Activated CD8-positive, alpha-beta memory T cell treated with anti-CD3 and anti-CD28 coated beads, Interleukin-2, amount 50 U/mL, for 24 hours (primary cell): ENCODE results near the gene TRMO.
"Not testable (repeated sequence)": the region's sequence is repeated elsewhere in the genome, so short reads cannot be mapped to it uniquely, and the experiment has no call there.

Experiments
- DNase-seq: peaks from one replicate; pipeline ENCODE4 v3.0.0-alpha.2; 2020; ENCODE audit errors: extremely low read depth

TRMO gene

DNA sequence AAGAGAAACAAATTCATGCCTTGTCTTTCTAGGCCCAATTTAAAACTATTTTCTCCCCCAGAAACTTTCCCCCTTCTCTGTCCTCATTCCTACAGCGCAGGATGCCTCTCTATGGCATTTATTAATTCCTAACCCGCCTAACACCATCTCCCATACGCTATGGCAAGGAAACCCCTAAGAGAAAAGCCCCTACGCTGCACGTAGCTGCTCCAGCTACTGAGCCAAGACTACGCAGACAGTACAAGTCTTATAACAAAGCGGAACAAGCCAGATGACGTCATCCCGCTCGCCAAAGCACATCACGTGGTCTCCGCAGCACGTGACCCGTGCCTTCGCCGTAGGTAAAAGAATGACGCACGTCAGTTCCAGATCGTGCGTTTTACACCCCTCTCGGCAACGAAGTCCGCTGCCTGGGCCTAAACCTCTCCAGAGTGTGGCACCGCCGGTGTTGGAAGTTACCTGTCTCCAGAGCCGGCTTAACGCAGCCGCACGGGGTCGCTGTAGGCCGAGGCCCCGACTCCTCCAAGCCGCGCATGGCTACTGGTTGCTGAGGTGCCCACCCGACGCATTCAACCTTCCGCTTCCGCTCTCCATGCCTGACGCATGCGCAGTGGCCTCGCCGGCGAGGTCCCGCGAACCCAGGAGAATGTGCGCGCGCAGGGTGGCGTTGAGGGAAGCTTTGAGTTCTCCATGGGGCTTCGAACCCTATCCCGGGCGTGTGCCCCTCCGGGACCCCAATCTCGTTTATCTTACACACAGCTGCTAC lies at the start of gene TRMO:
Gene TRMO (minus strand): TSS at position 542 of the 766 bp plus-strand sequence. CDS start 7 bp downstream, at position 535.
- DNase-seq: peak; percentile 96

GRCh38 chr9:97970165-97970564 lies 47.9 kb upstream of the TRMO start:
- DNase-seq: no peak

- DNase-seq: no peak
Observed at GRCh38 chr9:97969014-97969413, 46.7 kb upstream of the TRMO start.

DNA sequence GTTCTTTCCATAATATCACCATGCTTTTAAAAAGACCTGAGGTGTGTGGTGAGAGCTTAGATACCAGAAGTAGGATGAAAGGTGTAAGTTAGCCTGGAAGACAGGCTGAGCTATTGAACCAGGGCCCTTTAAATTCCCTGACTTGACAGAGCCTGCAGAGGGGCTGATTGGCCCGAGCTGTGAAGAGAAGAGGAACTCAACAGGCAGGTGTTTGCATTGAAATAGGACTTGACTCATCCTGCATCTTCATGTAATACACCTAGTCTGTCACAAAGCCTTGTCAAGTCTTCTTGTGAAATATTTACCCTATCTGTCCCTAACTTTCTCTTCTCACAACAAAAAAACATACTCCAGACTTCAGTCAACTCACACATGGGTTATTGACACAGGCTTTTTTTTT lies 44.2 kb upstream of the TRMO start:
- DNase-seq: no peak

DNA sequence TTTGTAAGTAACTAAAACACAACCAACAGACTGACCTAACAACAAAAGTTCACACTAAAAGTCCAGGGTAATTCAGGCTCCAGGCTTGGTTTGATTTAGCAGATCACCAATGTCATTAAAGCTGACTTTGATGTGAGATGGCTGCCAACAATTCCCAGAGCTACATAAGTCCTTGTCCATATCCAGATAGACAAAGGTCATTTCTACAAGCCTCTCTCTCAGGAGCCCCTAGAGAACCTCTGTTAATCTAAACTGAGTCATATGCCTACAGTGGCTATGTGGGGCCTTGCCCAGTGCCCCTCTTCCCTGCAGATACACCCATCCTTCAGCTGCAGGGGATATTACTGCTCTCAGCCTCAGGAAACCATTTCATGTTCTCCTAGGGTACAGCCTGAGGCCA lies 42.6 kb upstream of the TRMO start:
- no peak for DNase-seq

DNA sequence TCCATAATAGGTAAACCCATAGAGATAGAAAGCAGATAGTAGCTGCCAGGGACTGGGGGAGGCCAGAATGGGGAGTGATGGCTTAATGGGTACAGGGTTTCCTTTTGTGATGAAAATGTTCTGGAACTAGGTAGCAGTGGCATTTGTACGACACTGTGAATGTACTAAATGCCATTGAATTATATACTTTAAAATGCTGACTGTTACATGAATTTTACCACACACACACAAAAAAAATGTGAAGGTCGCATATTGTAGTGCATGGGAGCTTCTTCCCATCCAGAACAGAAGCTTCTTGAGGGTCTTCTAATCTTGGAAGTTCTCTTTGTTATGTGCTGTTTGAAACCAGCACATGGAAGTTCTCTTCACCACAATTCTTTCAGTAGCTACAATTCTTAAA lies 40.9 kb upstream of the TRMO start:
- DNase-seq: no peak

DNA sequence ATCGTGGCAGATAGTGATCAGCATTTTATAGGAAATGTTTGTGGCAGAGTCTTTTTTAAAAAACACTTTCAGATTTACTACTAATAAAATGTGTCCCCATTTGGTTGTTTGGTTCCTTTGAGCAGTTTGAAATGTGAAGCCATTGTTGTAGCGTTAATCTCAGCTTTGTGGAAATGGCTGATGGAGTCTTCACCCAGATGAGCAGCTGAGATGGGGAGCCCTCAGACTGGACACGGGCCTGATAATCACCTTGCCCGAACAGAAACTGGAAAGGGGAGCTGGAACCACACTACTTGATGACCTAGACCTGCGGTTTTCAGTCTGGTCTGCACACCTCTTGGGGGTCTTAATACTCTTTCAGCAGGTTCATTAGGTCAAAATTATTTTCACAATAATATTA lies 40.3 kb upstream of the TRMO start:
- DNase-seq: no peak

GRCh38 chr9:97962136-97962535 lies 39.8 kb upstream of the TRMO start:
- no peak for DNase-seq

DNA sequence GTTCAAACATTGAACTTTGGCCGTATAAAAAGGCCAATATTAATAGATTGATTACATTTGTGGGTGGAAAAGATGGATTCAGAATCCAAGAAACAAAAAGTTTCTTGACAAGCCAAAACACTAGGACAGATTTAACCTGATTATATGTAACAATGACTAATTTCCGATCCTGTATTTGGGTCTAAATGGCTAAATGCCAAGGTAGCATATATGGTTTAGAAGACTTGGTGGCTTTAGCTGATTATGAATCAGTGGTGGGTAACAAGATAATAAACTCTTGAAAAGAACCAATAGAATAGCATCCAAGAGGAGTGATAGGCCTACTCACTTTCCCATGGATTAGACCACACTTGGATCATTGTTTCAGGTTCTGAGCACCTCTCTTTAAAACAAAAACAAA lies 39.1 kb upstream of the TRMO start:
- DNase-seq: no peak

- not testable (repeated sequence) for DNase-seq
Observed at GRCh38 chr9:97960678-97961328, 38.5 kb upstream of the TRMO start.

GRCh38 chr9:97959585-97959984 lies 37.3 kb upstream of the TRMO start:
- no peak for DNase-seq

GRCh38 chr9:97958812-97959511 lies 36.7 kb upstream of the TRMO start:
- no peak for DNase-seq

DNA sequence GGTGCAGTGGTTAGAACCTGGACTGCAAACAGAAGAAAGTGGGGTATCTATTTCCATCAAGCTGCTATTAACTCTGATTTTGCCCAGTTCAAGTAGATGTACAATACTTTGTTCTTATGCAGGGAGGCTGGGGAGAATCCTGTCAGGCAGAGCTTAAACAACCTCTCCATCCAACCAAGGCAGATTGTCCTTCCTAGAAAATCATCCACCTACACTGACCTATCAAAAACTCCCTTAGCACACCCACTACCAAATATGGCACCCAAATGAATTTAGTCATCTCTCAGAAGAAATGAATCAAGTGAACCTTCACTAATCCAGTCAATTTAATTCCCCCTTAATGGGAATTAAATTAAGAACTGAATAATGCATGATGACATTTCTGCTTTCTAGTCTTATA lies 34.0 kb upstream of the TRMO start:
- no peak for DNase-seq

- no peak for DNase-seq
Observed at GRCh38 chr9:97954550-97954989, 32.3 kb upstream of the TRMO start.

DNA sequence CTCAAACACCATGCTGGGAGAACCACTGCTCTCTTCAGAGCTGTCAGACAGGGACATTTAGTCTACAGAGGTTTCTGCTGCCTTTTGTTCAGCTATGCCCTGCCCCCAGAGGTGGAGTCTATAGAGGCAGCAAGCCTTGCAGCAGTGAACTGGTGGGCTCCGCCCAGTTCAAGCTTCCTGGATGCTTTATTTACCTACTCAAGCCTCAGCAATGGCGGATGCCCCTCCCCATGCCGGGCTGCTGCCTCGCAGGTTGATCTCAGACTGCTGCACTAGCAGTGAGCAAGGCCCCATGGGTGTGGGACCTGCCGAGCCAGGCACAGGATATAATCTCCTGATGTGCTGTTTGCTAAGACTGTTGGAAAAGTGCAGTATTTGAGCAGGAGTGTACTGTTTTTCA lies 28.6 kb upstream of the TRMO start:
- DNase-seq: not testable (repeated sequence)

- not testable (repeated sequence) for DNase-seq
Observed at GRCh38 chr9:97947094-97947493, 24.8 kb upstream of the TRMO start.

DNA sequence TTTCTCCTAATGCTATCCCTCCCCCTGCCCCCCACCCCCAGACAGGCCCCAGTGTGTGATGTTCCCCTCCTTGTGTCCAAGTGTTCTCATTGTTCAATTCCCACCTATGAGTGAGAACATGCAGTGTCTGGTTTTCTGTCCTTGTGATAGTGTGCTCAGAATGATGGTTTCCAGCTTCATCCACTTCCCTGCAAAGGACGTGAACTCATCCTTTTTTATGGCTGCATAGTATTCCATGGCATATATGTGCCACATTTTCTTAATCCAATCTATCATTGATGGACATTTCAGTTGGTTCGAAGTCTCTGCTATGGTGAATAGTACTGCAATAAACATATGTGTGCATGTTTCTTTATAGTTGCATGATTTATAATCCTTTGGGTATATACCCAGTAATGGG lies 23.2 kb upstream of the TRMO start:
- DNase-seq: not testable (repeated sequence)

DNA sequence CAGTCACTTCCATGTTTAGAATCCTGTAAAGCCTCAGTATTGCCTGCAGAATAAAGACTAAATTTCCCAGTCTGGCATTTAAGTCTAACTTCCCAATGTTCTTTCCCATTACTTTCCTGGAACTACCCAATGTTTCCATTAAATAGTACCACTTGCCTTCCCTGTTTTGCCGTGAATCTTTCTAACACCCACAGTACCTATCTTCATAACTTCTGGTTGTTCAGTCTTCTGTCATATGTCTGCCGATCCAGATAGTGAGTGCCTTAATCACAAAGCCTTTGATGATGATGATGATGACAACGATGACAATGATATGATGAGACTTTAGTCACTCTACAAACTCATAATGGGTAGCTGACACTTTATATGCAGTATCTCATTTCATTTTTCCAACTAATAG lies 22.3 kb upstream of the TRMO start:
- DNase-seq: no peak

DNA sequence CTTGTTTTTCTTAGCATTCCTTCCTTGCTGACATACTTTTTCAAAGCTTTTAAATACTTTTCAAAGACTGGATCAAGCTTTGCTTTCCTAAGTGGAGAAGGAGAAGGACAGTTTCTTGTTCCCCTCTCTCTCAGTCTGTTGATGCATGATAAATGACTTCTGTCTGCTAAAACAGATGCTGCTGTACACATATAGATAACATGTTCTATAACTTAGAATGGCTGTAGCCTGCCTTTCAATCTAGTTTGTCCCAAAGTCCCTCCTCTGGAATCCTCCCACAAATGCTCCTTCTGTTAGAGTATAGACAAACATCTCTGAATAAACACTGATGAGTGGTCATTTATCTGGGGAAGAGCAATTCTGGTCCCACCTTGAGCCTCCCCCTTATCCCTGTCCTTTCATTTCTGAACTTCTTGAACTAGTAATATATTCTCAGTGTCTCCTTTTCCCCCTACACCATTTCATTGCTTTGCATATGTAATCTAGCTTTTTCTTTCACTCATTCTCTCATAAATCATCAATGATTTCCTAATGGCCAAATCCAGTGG lies 21.1 kb upstream of the TRMO start:
- DNase-seq: no peak

DNA sequence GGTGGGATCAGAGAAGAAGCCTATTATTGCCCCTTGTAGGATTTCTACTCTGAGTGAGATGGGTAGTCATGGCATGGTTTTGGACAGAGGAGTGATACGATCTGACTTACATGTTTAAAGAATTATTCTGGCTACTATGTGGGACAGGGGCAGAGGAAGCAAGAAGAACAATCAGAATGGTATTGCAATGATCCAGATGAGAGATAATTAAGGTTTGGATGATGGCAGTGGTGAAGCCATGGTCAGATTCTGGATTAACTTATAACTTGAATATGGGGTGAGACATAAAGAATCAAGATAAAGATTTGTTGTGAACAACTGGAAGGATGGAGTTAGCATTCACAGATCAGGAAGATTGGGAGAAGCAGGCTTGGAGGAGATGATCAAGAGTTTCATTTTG lies 19.0 kb upstream of the TRMO start:
- no peak for DNase-seq

GRCh38 chr9:97940741-97941140 lies 18.4 kb upstream of the TRMO start:
- no peak for DNase-seq

- DNase-seq: no peak
Observed at GRCh38 chr9:97940233-97940632, 17.9 kb upstream of the TRMO start.
